NT2/D1 (cell line): ENCODE results near the gene DNAJC18.

Experiments
- SUZ12 ChIP-seq: IDR thresholded peaks from 2 replicates; pipeline ENCODE4 v1.6.1; 2011; ENCODE audit not compliant: insufficient read length, insufficient read depth; ENCODE audit errors: extremely low read depth
- YY1 ChIP-seq: IDR thresholded peaks from 2 replicates; pipeline ENCODE4 v1.6.1; 2011; ENCODE audit not compliant: insufficient read length, insufficient read depth
- ZNF274 ChIP-seq: IDR thresholded peaks from 2 replicates; pipeline ENCODE4 v1.6.1; 2011; ENCODE audit warnings: mild to moderate bottlenecking, low read depth, low read length

DNA sequence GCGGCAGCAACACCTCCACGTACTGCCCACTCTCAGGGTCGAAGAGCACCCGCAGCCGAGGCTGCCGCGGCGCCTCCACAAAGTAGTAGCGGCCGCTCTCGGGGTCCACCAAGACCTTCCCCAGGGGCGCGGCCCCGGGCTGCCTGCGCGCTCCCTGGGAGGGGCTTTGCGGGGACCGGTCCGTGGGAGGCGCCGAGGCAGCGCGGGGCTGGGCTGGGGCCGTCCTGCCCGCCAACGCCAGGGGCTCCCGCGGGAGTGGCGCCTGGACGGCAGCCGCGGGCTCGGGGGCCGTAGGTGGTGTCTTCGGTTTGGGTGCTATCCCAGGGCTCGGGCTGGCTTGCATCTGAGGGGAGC is 47.0 kb downstream of the DNAJC18 start:
- TF ChIP-seq ZNF274 (no peak), YY1 (no peak), SUZ12 (no peak)
